Forelimb muscle (tissue), 1 donor: ENCODE results near the gene BLVRB. TPM values are rescaled to one million over a fixed set of nuclear protein-coding genes. Genes with fewer than 3 reads are reported as not detected.

ENCODE experiments used
- DNase-seq: peaks from one replicate; pipeline ENCODE4 v3.0.0-alpha.2; 2013; ENCODE audit warnings: low read depth
- polyA plus RNA-seq: library from polyadenylated mRNA; unstranded; fragments of 120-200 nt; gene quantifications from one replicate; pipeline ENCODE4 v1.2.1, GENCODE V29; 2013; ENCODE audit not compliant: insufficient read length

BLVRB gene
- polyA plus RNA-seq, 1 donor = 32.2 TPM

DNA sequence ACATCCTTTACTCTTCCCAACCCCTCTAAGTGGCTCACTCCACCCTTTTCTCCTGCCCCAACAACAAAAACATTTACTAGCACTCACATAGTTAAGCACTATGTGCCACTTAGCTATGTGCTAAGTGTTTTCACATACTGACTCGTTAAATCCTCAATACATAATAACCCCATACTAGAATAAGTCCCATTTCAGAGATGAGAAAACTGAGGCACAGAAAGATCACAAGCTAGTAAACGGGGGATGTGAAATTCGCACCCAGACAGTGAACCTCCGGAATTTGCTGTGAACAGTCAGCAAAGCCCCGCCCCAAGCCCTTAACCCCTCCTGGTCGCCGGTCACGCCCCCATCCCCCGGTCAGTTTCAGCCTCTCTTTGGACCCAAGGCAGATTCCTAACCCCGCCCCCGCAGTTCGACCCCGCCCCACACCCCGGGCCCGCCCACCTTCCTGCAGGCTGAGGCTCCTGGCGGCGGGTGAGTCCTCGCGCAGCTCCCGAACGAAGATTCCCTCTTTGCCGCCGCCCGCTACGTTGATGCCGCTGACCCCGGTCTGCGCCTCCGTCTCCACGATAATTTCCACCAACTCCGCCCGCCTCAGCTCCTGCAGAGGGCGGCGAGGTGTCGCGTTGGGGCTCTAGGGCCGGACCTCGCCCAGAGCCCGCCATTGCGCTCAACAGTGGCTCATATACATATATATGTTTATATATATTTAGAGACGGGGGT is 62.1 kb downstream of the BLVRB start:
- DNase-seq = no peak

DNA sequence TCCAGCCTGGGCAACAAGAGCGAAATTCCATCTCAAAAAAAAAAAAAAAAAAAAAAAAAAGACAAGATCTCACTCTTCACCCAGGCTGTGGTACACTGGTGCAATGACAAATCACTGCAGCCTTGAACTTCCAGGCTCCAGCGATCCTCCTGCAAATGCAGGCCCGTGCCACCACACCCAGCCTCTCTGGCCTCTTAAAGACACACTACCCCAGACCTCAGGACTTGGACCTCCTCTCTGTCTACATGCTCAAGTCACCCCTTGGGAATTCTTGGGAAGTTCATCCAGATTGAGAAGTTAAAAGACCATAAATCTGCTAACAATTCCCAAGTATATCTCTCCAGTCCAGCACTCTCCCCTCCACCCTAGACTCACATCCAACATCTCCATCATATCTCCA is 65.0 kb downstream of the BLVRB start:
- DNase-seq = no peak

DNA sequence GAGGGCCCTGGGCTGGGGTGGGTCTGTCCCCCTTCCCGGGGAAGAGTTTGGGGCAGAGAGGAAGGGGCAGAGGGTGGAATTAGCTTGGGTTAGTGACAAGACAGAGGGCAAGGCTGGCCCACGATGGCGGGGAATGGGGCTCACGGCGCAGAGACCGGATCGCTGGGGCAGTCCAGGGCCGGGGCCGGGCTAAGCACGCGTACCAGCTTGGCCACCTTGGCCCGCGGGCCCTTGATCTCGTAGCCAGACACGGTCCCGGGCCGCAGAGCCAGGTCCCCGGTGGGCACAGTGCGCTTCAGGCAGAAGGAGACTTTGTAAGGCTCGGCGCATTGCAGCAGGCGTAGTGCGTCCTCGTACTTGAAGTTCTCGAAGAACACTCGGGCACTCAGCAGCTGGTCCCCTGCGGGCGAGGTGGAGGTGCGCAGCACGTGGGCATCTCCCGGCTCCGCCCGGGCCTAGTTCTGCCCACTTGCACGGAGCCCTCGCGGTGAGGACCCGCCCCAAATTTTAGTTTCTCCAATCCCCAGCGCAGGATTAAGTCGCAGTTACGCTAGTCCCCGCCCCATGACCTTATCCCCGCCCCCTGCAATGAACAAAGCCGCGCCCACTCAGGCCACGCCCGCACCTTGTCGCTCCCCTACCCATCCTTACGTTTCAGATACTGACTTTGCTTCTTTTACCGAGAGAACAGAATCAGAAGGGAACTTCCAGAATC is 67.0 kb downstream of the BLVRB start:
- no peak for DNase-seq

Other genes with a start within 250 kb of the BLVRB start
- 0.10 TPM for gene TTC9B, start 247.4 kb downstream of the BLVRB start, polyA plus RNA-seq
- 0.65 TPM for gene CCNP, start 239.1 kb downstream of the BLVRB start, polyA plus RNA-seq
- 187 TPM for gene AKT2, start 180.4 kb downstream of the BLVRB start, polyA plus RNA-seq
- gene C19orf47, start 117.3 kb downstream of the BLVRB start, polyA plus RNA-seq = 77.2 TPM
- 232 TPM for gene PLD3, start 117.0 kb downstream of the BLVRB start, polyA plus RNA-seq
- 2.5 TPM for gene HIPK4, start 75.6 kb downstream of the BLVRB start, polyA plus RNA-seq
- gene PRX, start 52.4 kb downstream of the BLVRB start, polyA plus RNA-seq = 7.7 TPM
- gene SERTAD1, start 39.8 kb downstream of the BLVRB start, polyA plus RNA-seq = 5.8 TPM
- 52.9 TPM for gene SERTAD3, start 21.4 kb downstream of the BLVRB start, polyA plus RNA-seq
- gene SPTBN4, start 1.3 kb upstream of the BLVRB start, polyA plus RNA-seq = 0.33 TPM
- gene SHKBP1, start 111.1 kb upstream of the BLVRB start, polyA plus RNA-seq = 18.3 TPM
- 239 TPM for gene LTBP4, start 135.6 kb upstream of the BLVRB start, polyA plus RNA-seq
- 32.6 TPM for gene NUMBL, start 224.9 kb upstream of the BLVRB start, polyA plus RNA-seq